Mesendoderm (in vitro differentiated cells): Measurements from ENCODE around the gene CCDC170. TPM values are rescaled to one million over a fixed set of nuclear protein-coding genes. Genes with fewer than 3 reads are reported as not detected.
"Not testable (repeated sequence)": the region's sequence is repeated elsewhere in the genome, so short reads cannot be mapped to it uniquely, and the experiment has no call there.

Experiments
- DNase-seq: peaks from one replicate; pipeline ENCODE4 v3.0.0; 2013
- H2AK5ac ChIP-seq: 2 replicates; pipeline ENCODE4 v1.6.1; 2013; ENCODE audit warnings: low read length, inconsistent platforms
- H2BK120ac ChIP-seq: 2 replicates; pipeline ENCODE4 v1.6.1; 2013; ENCODE audit warnings: low read depth, mild to moderate bottlenecking, low read length, moderate library complexity, mixed read lengths
- H2BK15ac ChIP-seq: replicated peaks from 2 replicates; pipeline ENCODE4 v1.6.1; 2013; ENCODE audit warnings: low read depth, mild to moderate bottlenecking, moderate library complexity
- H2BK5ac ChIP-seq: 2 replicates; pipeline ENCODE4 v1.6.1; 2013; ENCODE audit warnings: low read length, inconsistent platforms
- H3K18ac ChIP-seq: 2 replicates; pipeline ENCODE4 v1.6.1; 2013; ENCODE audit warnings: mild to moderate bottlenecking, low read length, mixed read lengths
- H3K23ac ChIP-seq: one replicate; pipeline ENCODE4 v1.6.1; 2013; ENCODE audit warnings: low read length
- H3K27ac ChIP-seq: 2 replicates; pipeline ENCODE4 v1.5.1; 2013; ENCODE audit warnings: low read depth, mild to moderate bottlenecking, inconsistent platforms, low read length, moderate library complexity
- H3K27me3 ChIP-seq: 2 replicates; pipeline ENCODE4 v1.6.1; 2013; ENCODE audit warnings: low read length, control low read depth, mild to moderate bottlenecking, inconsistent platforms; ENCODE audit not compliant: insufficient read depth, poor library complexity
- H3K36me3 ChIP-seq: 2 replicates; pipeline ENCODE4 v1.6.1; 2013; ENCODE audit warnings: low read length, inconsistent platforms; ENCODE audit not compliant: control insufficient read depth, insufficient read depth
- H3K4ac ChIP-seq: one replicate; pipeline ENCODE4 v1.6.1; 2013; ENCODE audit warnings: low read depth, mild to moderate bottlenecking, low read length, moderate library complexity
- H3K4me1 ChIP-seq: 2 replicates; pipeline ENCODE4 v1.6.1; 2013; ENCODE audit warnings: low read depth, low read length, inconsistent platforms; ENCODE audit not compliant: control insufficient read depth
- H3K4me2 ChIP-seq: 2 replicates; pipeline ENCODE4 v1.6.1; 2013; ENCODE audit warnings: low read length
- H3K4me3 ChIP-seq: 2 replicates; pipeline ENCODE4 v1.5.1; 2013; ENCODE audit warnings: mild to moderate bottlenecking, low read length
- H3K56ac ChIP-seq: one replicate; pipeline ENCODE4 v1.6.1; 2013; ENCODE audit warnings: low read length
- H3K79me1 ChIP-seq: 2 replicates; pipeline ENCODE4 v1.6.1; 2013; ENCODE audit warnings: low read length, inconsistent platforms
- H3K79me2 ChIP-seq: 2 replicates; pipeline ENCODE4 v1.6.1; 2013; ENCODE audit warnings: mild to moderate bottlenecking, low read length; ENCODE audit not compliant: control insufficient read depth, insufficient read depth
- H3K9ac ChIP-seq: 2 replicates; pipeline ENCODE4 v1.6.1; 2013; ENCODE audit warnings: low read length, inconsistent platforms
- H4K5ac ChIP-seq: one replicate; pipeline ENCODE4 v1.6.1; 2013; ENCODE audit warnings: low read length
- H4K8ac ChIP-seq: one replicate; pipeline ENCODE4 v1.6.1; 2013; ENCODE audit warnings: low read depth, mild to moderate bottlenecking, control low read depth, low read length, moderate library complexity
- WGBS: extraction: QIAGEN DNeasy Blood & Tissue Kit; methylation state at CpG from one replicate; pipeline ENCODE4 v1.1.7; 2013; ENCODE audit warnings: low lambda C conversion rate, missing lambda C conversion rate; ENCODE audit not compliant: insufficient coverage; ENCODE audit errors: extremely low coverage; 5-methylcytosine and 5-hydroxymethylcytosine counted together
- polyA plus RNA-seq, 2 experiments: library from polyadenylated mRNA; stranded (reverse); fragments of 200-250 nt; gene quantifications; one replicate each; pipeline ENCODE4 v1.2.3, GENCODE V29; 2013

CCDC170 gene
- polyA plus RNA-seq (2013, experiment 1 of 2), result 0.08 TPM
- 0.10 TPM for polyA plus RNA-seq (2013, experiment 2 of 2)

- Histone ChIP-seq H2BK120ac (no peak within 1 kb of the TSS), H3K27me3 (no peaks in the 10 kb centered on the region), H3K79me2 (no peaks in the 10 kb centered on the region), H2BK15ac (no peak within 1 kb of the TSS), H2BK5ac (no peak within 1 kb of the TSS), H3K9ac (peak within 1 kb of the TSS; percentile 53), H3K27ac (no peak within 1 kb of the TSS), H3K18ac (peak within 1 kb of the TSS; percentile 33), H3K56ac (peak within 1 kb of the TSS; percentile 73), H3K36me3 (no peaks in the 10 kb centered on the region), H4K5ac (no peak within 1 kb of the TSS), H3K4me1 (no peaks in the 10 kb centered on the region), H2AK5ac (no peak within 1 kb of the TSS), H3K4me2 (peak within 1 kb of the TSS; percentile 58), H3K4me3 (peak within 1 kb of the TSS; percentile 22), H3K4ac (no peak within 1 kb of the TSS), H4K8ac (no peak within 1 kb of the TSS), H3K79me1 (no peaks in the 10 kb centered on the region), H3K23ac (no peak within 1 kb of the TSS)
- DNase-seq, result peak; percentile 70
- no CpG with 5 or more reads among the region's 58 CpGs for WGBS
Measured at GRCh38 chr6:151493804-151494234, at the start of gene CCDC170. Gene CCDC170, plus strand, starts transcription at chr6:151494017. Its CDS starts 112 bp downstream, at chr6:151494129.

- H3K27ac ChIP-seq, result no peak overlapping the region
- H2AK5ac ChIP-seq, result no peak overlapping the region
- no peaks in the 10 kb centered on the region for H3K36me3 ChIP-seq
Measured at GRCh38 chr6:151445482-151445881, 48.3 kb upstream of the CCDC170 start.

GRCh38 chr6:151447237-151447636 lies 46.6 kb upstream of the CCDC170 start:
- no peak overlapping the region for H3K27ac ChIP-seq
- H3K9ac ChIP-seq, result no peak overlapping the region
- no peak overlapping the region for H2BK120ac ChIP-seq
- no peaks in the 10 kb centered on the region for H3K4me1 ChIP-seq
- H2BK15ac ChIP-seq, result no peak overlapping the region
- peaks cover 21% of the 10 kb centered on the region for H3K79me2 ChIP-seq
- H3K36me3 ChIP-seq, result no peaks in the 10 kb centered on the region
- H3K79me1 ChIP-seq, result peaks cover 3% of the 10 kb centered on the region
- no peak overlapping the region for H3K4me3 ChIP-seq
- no peak for DNase-seq
- WGBS, result no CpG with 5 or more reads among the region's 4 CpGs
- H4K5ac ChIP-seq, result no peak overlapping the region
- H4K8ac ChIP-seq, result no peak overlapping the region
- no peak overlapping the region for H2AK5ac ChIP-seq
- H3K4ac ChIP-seq, result no peak overlapping the region
- H3K4me2 ChIP-seq, result no peak overlapping the region
- no peak overlapping the region for H3K23ac ChIP-seq
- no peak overlapping the region for H3K56ac ChIP-seq
- H3K18ac ChIP-seq, result no peak overlapping the region
- no peaks in the 10 kb centered on the region for H3K27me3 ChIP-seq
- no peak overlapping the region for H2BK5ac ChIP-seq

More at GRCh38 chr6:151445482-151445881, 48.3 kb upstream of the CCDC170 start:
- Histone ChIP-seq H3K9ac (no peak overlapping the region), H3K23ac (no peak overlapping the region), H3K56ac (no peak overlapping the region), H2BK15ac (no peak overlapping the region), H3K4ac (no peak overlapping the region), H3K79me1 (peaks cover 3% of the 10 kb centered on the region), H3K4me2 (no peak overlapping the region), H2BK120ac (no peak overlapping the region), H2BK5ac (no peak overlapping the region), H3K4me1 (no peaks in the 10 kb centered on the region), H3K27me3 (no peaks in the 10 kb centered on the region), H3K4me3 (no peak overlapping the region), H4K5ac (no peak overlapping the region), H3K79me2 (peaks cover 21% of the 10 kb centered on the region), H3K18ac (no peak overlapping the region), H4K8ac (no peak overlapping the region)
- DNase-seq, result no peak
- WGBS, result no CpG with 5 or more reads among the region's 5 CpGs

GRCh38 chr6:151448623-151449022 lies 45.2 kb upstream of the CCDC170 start:
- Histone ChIP-seq H4K8ac (no peak overlapping the region), H3K4me1 (no peaks in the 10 kb centered on the region), H3K4me2 (no peak overlapping the region), H3K27me3 (no peaks in the 10 kb centered on the region), H3K27ac (no peak overlapping the region), H3K18ac (no peak overlapping the region), H3K4me3 (no peak overlapping the region), H4K5ac (no peak overlapping the region), H3K79me2 (peaks cover 21% of the 10 kb centered on the region), H3K36me3 (no peaks in the 10 kb centered on the region), H3K4ac (no peak overlapping the region), H2BK5ac (no peak overlapping the region), H3K56ac (no peak overlapping the region), H2BK120ac (no peak overlapping the region), H2BK15ac (no peak overlapping the region), H3K9ac (no peak overlapping the region), H3K79me1 (peaks cover 3% of the 10 kb centered on the region), H3K23ac (no peak overlapping the region), H2AK5ac (no peak overlapping the region)
- no CpG with 5 or more reads among the region's 12 CpGs for WGBS
- DNase-seq, result peak; percentile 39

GRCh38 chr6:151450928-151451327 lies 42.9 kb upstream of the CCDC170 start:
- H3K9ac ChIP-seq, result peak overlapping the region; percentile 94
- not testable (repeated sequence) for H3K4me1 ChIP-seq, H2BK5ac ChIP-seq, H2AK5ac ChIP-seq, H4K8ac ChIP-seq, H4K5ac ChIP-seq, H2BK120ac ChIP-seq, DNase-seq, H3K18ac ChIP-seq, H3K79me1 ChIP-seq, H3K4ac ChIP-seq, H3K23ac ChIP-seq, H3K4me3 ChIP-seq, H2BK15ac ChIP-seq, H3K36me3 ChIP-seq, H3K27ac ChIP-seq, H3K27me3 ChIP-seq
- peak overlapping the region; percentile 29 for H3K4me2 ChIP-seq
- no CpG with 5 or more reads among the region's 6 CpGs for WGBS
- H3K56ac ChIP-seq, result peak overlapping the region; percentile 97
- peaks cover 21% of the 10 kb centered on the region for H3K79me2 ChIP-seq

- no peak overlapping the region for H2BK15ac ChIP-seq
- peaks cover 17% of the 10 kb centered on the region for H3K79me2 ChIP-seq
- H3K79me1 ChIP-seq, result peaks cover 3% of the 10 kb centered on the region
- H3K27ac ChIP-seq, result peak overlapping the region; percentile 85
- peak overlapping the region; percentile 92 for H3K18ac ChIP-seq
- H2BK5ac ChIP-seq, result no peak overlapping the region
- H2AK5ac ChIP-seq, result no peak overlapping the region
- DNase-seq, result no peak
- H2BK120ac ChIP-seq, result peak overlapping the region; percentile 67
- H3K23ac ChIP-seq, result no peak overlapping the region
- H3K4ac ChIP-seq, result peak overlapping the region; percentile 94
- WGBS, result no CpG with 5 or more reads among the region's 22 CpGs
- H3K4me3 ChIP-seq, result peak overlapping the region; percentile 48
- H3K56ac ChIP-seq, result peak overlapping the region; percentile 97
- peak overlapping the region; percentile 29 for H3K4me2 ChIP-seq
- no peaks in the 10 kb centered on the region for H3K36me3 ChIP-seq
- no peaks in the 10 kb centered on the region for H3K27me3 ChIP-seq
- peak overlapping the region; percentile 94 for H3K9ac ChIP-seq
- no peak overlapping the region for H4K5ac ChIP-seq
- H3K4me1 ChIP-seq, result no peaks in the 10 kb centered on the region
- peak overlapping the region; percentile 81 for H4K8ac ChIP-seq
Measured at GRCh38 chr6:151451417-151451949, 42.3 kb upstream of the CCDC170 start.
